Transverse colon (tissue), 4 donors: Measurements from ENCODE around the gene ANKRD18A.
"Not testable (repeated sequence)": the region's sequence is repeated elsewhere in the genome, so short reads cannot be mapped to it uniquely, and the experiment has no call there.

Experiments
- EP300 ChIP-seq: sonication (generic); formaldehyde crosslinking; IDR thresholded peaks from one replicate; pipeline ENCODE4 v1.6.1; 2017; ENCODE audit warnings: antibody characterized with exemption, low read depth
- POLR2A ChIP-seq: fragments of 450-650 bp; IDR thresholded peaks from one replicate; pipeline ENCODE4 v1.6.1; 2016; ENCODE audit warnings: antibody characterized with exemption, mild to moderate bottlenecking, moderate library complexity
- POLR2AphosphoS5 ChIP-seq, 3 donors: sonication (generic); formaldehyde crosslinking; IDR thresholded peaks; one replicate each; pipeline ENCODE4 v1.6.1; 2016; ENCODE audit warnings: antibody characterized with exemption in 3 of 3
- TF ChIP-seq, protein P1 (sequence below), 5 experiments: fragments of 200-600 bp in 3 of 5; fragments of 450-650 bp in 2 of 5; sonication (generic) in 3 of 5; IDR thresholded peaks; 1 replicate in 2 of 5; 2 replicates in 3 of 5; pipeline ENCODE4 v1.5.1; 2016 to 2017; ENCODE audit warnings: antibody characterized with exemption in 5 of 5, inconsistent platforms in 3 of 5, mild to moderate bottlenecking in 2 of 5, moderate library complexity in 1 of 5

DNA sequence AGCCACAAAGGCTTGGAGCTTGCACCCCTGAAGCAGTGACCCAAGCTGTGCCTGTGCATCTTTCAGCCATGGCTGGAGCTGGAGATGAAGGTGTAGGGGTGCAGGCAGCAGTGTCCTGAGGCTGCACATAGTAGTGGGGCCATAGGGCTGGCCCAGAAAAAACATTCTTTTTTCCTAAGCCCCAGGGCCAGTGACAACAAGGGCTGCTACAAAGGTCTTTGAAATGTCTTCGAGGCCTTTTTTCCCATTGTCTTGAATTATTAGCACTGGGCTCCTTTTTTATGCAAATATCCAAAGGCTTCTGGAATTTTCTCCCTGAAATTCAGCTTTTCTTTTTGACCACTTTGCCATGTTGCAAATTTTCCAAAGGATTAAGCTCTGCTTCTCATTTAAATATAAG lies 62.6 kb downstream of the ANKRD18A start:
- TF ChIP-seq, protein P1, sequence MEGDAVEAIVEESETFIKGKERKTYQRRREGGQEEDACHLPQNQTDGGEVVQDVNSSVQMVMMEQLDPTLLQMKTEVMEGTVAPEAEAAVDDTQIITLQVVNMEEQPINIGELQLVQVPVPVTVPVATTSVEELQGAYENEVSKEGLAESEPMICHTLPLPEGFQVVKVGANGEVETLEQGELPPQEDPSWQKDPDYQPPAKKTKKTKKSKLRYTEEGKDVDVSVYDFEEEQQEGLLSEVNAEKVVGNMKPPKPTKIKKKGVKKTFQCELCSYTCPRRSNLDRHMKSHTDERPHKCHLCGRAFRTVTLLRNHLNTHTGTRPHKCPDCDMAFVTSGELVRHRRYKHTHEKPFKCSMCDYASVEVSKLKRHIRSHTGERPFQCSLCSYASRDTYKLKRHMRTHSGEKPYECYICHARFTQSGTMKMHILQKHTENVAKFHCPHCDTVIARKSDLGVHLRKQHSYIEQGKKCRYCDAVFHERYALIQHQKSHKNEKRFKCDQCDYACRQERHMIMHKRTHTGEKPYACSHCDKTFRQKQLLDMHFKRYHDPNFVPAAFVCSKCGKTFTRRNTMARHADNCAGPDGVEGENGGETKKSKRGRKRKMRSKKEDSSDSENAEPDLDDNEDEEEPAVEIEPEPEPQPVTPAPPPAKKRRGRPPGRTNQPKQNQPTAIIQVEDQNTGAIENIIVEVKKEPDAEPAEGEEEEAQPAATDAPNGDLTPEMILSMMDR (IDR thresholded peaks at IDR 0.05), result not testable (repeated sequence)
- TF ChIP-seq POLR2A; EP300; POLR2AphosphoS5 (IDR thresholded peaks at IDR 0.05): not testable (repeated sequence)
